Fibroblast of mammary gland (primary cell): Measurements from ENCODE around the gene ACTN3.

Experiments
- DNase-seq: peaks from one replicate; pipeline ENCODE4 v3.0.0-alpha.2; 2010; ENCODE audit warnings: low read depth
- H3K4me3 ChIP-seq: 2 replicates; pipeline ENCODE4 v1.5.1; 2011; ENCODE audit warnings: low read depth, mild to moderate bottlenecking, low read length, moderate library complexity; ENCODE audit not compliant: control insufficient read depth
- TF ChIP-seq, protein P1 (sequence below): conservative IDR thresholded peaks from 2 replicates; pipeline ENCODE4 v1.5.1; 2011; ENCODE audit warnings: low read depth, low read length, inconsistent platforms; ENCODE audit not compliant: control insufficient read depth, insufficient read depth

The ACTN3 gene

DNA sequence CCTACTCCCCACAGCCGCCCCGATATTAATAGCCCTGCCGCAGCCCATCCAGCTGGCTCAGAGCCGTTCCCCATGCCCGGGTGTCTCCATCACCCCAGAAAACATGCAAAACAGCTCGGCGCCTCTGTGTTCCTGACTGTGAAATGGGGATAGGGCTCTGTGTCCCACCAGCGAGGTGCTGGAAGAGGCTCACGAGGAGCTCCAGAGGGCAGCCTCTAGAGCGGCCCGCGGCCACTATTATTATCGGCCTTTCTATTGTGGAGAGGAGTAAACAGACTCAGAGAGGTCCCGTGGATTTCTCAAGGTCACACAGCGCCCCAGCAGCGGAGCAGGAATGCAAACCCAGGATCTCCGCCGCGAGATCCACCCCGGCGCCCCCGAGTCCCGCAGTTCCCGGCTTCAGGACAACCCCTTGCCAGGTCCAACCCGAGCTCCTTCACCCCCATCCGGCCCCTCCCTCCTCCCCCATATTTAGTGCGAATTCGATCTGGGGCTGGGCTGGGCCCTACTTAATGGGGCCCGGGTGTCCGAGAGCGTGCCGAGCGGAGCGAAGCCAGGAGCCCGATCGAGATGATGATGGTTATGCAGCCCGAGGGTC is at the start of gene ACTN3:
ACTN3 (plus strand) TSS at position 536 of the 598 bp plus-strand sequence; CDS start at position 571, 35 bp downstream.
- TF ChIP-seq, protein P1, sequence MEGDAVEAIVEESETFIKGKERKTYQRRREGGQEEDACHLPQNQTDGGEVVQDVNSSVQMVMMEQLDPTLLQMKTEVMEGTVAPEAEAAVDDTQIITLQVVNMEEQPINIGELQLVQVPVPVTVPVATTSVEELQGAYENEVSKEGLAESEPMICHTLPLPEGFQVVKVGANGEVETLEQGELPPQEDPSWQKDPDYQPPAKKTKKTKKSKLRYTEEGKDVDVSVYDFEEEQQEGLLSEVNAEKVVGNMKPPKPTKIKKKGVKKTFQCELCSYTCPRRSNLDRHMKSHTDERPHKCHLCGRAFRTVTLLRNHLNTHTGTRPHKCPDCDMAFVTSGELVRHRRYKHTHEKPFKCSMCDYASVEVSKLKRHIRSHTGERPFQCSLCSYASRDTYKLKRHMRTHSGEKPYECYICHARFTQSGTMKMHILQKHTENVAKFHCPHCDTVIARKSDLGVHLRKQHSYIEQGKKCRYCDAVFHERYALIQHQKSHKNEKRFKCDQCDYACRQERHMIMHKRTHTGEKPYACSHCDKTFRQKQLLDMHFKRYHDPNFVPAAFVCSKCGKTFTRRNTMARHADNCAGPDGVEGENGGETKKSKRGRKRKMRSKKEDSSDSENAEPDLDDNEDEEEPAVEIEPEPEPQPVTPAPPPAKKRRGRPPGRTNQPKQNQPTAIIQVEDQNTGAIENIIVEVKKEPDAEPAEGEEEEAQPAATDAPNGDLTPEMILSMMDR, result no peak
- peak within 1 kb of the TSS; percentile 68 for H3K4me3 ChIP-seq
- peak; percentile 33 for DNase-seq

DNA sequence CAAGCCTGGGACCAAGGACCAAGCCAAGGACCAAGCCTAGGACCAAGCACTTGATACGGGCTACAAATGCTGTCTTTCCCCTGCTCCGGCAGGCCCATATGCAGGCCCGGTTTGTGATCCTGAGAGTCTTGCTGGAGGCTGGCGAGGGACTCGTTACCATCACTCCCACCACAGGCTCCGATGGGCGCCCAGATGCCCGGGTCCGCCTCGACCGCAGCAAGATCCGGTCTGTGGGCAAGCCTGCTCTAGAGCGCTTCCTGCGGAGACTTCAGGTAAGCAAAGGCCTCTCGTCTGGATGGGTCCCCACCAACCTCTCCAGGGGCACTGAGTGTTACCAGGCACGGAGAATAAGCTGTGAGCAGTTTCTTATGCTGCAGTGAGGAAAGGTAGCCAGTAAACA is 49.5 kb upstream of the ACTN3 start:
- TF ChIP-seq, protein P1, result no peak
- DNase-seq, result no peak
- H3K4me3 ChIP-seq, result no peak overlapping the region

DNA sequence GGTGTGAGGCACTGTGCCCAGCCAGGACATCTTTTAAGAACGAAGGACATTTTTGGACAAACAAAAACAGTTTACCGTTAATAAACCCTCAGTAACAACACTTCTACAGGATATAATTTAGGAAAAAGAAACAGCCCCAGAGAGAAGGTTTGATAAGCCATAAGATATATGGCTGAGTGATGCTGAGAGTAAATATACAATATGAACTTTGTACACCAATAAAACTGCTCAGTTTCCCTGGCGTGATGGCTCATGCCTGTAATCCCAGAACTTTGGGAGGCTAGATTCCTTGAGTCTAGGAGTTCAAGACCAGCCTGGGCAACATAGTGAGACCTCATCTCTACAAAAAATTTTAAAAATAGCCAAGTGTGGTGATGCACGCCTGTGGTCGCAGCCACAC is 48.2 kb upstream of the ACTN3 start:
- no peak for DNase-seq
- TF ChIP-seq, protein P1, result no peak
- H3K4me3 ChIP-seq, result no peak overlapping the region

DNA sequence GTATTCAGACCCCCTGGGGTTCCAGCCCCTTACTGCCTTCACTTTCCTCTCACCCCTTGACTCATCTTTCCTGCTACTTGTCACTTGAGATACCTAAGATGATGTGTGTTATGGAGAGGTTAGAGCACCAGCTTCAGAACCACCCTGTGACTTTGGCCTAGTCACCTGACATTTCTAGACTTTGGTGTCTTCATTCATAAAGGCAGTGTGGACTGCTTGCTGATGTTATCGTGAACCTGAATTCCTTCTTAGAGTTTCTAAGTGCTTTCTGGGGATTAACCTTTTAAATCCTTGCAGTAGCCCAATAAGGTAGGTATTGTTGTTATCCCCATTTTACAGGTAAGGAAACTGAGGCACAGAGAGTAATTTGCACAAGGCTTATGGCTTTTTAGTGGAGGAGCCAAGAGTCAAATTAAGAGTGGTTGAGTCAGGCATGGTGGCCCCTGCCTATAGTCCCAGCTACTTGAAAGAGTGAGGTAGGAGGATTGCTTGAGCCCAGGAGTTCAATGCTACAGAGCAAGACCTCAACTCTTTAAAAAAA is 41.4 kb upstream of the ACTN3 start:
- no peak for DNase-seq
- no peak overlapping the region for H3K4me3 ChIP-seq
- TF ChIP-seq, protein P1, result no peak

DNA sequence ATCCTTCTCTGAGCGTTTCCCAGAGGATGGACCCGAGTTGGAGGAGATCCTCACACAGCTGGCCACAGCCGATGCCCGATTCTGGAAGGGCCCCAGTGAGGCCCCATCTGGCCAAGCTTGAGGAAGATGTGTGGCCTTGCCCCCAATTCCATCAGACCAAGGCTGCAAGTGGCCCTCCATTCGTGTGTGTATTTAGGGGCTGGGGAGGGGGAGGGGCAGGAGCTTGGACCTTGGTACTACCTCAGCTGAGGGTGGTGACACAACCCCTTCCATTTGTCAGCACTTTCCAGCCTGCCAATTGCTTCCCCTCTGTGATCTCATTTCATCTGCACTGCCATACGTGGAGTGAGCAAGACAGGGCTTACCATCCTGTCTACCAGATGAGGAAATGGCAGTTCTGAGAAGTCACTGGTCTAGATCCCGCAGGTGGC is 37.6 kb upstream of the ACTN3 start:
- no peak overlapping the region for H3K4me3 ChIP-seq
- TF ChIP-seq, protein P1, result no peak
- DNase-seq, result peak; percentile 2

DNA sequence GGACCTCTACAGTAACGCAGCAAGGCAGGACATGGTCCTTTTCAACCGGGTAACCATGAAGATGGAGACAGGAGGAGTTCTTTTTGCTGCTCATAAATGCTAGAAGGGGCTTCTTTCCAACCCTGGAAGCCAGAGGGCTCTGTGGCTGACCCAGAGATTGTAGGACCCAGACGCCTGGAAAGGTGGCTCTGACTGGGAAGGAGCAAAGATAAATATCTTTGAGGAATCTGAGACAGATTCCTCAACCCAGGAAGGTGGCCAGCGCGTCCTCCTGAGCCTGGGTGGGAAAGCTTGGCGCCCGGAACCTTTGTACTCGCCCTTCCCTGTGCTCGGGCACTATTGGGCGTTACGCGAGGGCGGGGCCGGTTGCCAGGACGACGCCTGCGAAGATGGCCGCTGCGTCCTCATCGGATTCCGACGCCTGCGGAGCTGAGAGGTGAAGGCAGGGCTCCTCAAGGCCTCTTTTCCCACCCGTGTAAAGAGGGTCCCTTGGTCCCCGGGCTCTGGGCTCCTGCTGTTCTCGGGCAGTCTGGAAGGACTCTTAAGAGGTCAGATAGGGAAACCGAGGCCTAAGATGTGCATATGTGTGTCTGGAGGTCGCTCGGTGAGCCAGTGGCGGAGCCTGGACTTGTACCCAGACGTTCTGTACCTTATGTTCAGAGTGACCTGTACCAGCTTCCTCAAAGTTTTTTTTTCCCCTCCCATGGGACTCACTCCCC is 36.3 kb upstream of the ACTN3 start, which contains the start of gene BBS1:
BBS1 (plus strand) TSS at position 365 of the 719 bp plus-strand sequence; CDS start at position 390, 25 bp downstream.
- peak; percentile 69 for DNase-seq
- peak within 1 kb of the TSS; percentile 99 for H3K4me3 ChIP-seq
- TF ChIP-seq, protein P1, result no peak
